Karpas-422 (cell line): Measurements from ENCODE around the gene ADGRF5. TPM values are rescaled to one million over a fixed set of nuclear protein-coding genes. Genes with fewer than 3 reads are reported as not detected.

ENCODE experiments used
- DNase-seq: peaks from one replicate; pipeline ENCODE4 v3.0.0-alpha.2; 2015
- H2AFZ ChIP-seq: fragments of 200-600 bp; sonication (generic); 2 replicates; pipeline ENCODE4 v1.6.1; 2014; ENCODE audit warnings: antibody characterized with exemption, low read length, mixed read lengths
- H3K27ac ChIP-seq: fragments of 200-600 bp; sonication (generic); 2 replicates; pipeline ENCODE4 v1.5.1; 2014; ENCODE audit warnings: mild to moderate bottlenecking, low read length, moderate library complexity
- H3K27me3 ChIP-seq: fragments of 200-600 bp; sonication (generic); 2 replicates; pipeline ENCODE4 v1.6.1; 2014; ENCODE audit warnings: low read length, mixed read lengths
- H3K36me3 ChIP-seq: fragments of 200-600 bp; sonication (generic); 2 replicates; pipeline ENCODE4 v1.6.1; 2014; ENCODE audit warnings: low read length, mixed read lengths; ENCODE audit not compliant: insufficient read depth
- H3K4me1 ChIP-seq: fragments of 200-600 bp; sonication (generic); 2 replicates; pipeline ENCODE4 v1.6.1; 2014; ENCODE audit warnings: mild to moderate bottlenecking, low read length, mixed read lengths
- H3K4me2 ChIP-seq: fragments of 200-600 bp; sonication (generic); 2 replicates; pipeline ENCODE4 v1.6.1; 2014; ENCODE audit warnings: low read length, low read depth, mild to moderate bottlenecking; ENCODE audit not compliant: poor library complexity, severe bottlenecking
- H3K4me3 ChIP-seq: fragments of 200-600 bp; sonication (generic); 2 replicates; pipeline ENCODE4 v1.5.1; 2014; ENCODE audit warnings: mild to moderate bottlenecking, antibody characterized with exemption, low read length, mixed read lengths
- H3K79me2 ChIP-seq: fragments of 200-600 bp; sonication (generic); 2 replicates; pipeline ENCODE4 v1.6.1; 2014; ENCODE audit warnings: mild to moderate bottlenecking, low read length, mixed read lengths
- H3K9ac ChIP-seq: fragments of 200-600 bp; sonication (generic); 2 replicates; pipeline ENCODE4 v1.6.0; 2014; ENCODE audit warnings: low read length
- H3K9me2 ChIP-seq: fragments of 200-600 bp; sonication (generic), shearing (Covaris generic); replicated peaks from 2 replicates; pipeline ENCODE4 v1.6.0; 2014; ENCODE audit warnings: mild to moderate bottlenecking, low read length, moderate library complexity; ENCODE audit not compliant: insufficient read depth
- H3K9me3 ChIP-seq: fragments of 300-700, 200-600 bp; sonication (generic); 2 replicates; pipeline ENCODE4 v1.6.1; 2014; ENCODE audit warnings: low read length, mixed read lengths
- H4K20me1 ChIP-seq: fragments of 200-600 bp; sonication (generic); 2 replicates; pipeline ENCODE4 v1.6.1; 2014; ENCODE audit warnings: mild to moderate bottlenecking, antibody characterized with exemption, low read length, low read depth; ENCODE audit not compliant: insufficient read depth
- total RNA-seq: library from RNA; depleted of rRNA; stranded (reverse); fragments of >200 nt; shearing (Covaris generic); gene quantifications from 2 replicates; pipeline ENCODE4 v1.2.3, GENCODE V29; 2014; ENCODE audit warnings: low replicate concordance

ADGRF5 gene
- total RNA-seq, 1 experiment from 2014 or later: not detected

DNA sequence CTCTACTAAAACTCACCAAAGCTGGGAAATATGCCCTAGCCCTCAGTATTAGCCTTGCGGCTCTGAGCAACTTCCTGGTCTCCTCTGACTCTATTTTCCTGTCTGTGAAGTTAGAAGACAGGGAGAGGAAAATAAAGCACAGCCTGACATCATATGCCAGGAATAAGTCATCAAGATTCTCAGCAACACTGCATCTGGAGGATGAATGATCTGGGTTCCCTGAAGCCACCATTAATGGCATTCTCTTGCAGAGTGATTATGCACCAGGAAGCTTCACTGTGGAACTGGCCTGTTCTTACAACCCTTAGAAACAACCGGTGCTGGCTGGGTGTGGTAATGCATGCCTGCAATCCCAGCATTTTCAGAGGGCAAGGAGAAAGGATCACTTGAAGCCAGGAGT, 12.4 kb downstream of the ADGRF5 start:
- H4K20me1 ChIP-seq: no peaks in the 10 kb centered on the region

DNA sequence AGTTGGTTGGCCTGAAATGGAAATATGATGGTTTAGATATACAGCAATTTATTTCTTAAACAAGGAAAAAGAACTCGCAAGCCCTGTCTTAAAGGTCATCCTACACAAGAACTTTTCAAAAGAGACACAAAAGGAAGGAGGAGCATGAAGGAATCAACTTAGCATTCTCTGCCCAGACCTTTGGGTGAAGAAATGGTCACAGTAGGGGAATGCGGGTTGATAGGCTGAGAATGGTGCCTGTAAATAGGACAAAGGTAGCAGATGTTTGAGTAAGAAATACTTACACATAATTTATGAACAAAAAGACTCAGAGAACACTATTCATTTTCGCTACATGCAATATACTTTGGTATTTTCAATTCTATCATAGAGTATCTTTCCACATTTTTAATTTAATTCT, 15.0 kb downstream of the ADGRF5 start:
- H3K27ac ChIP-seq: no peak overlapping the region
- H4K20me1 ChIP-seq: no peaks in the 10 kb centered on the region
- no peak overlapping the region for H3K4me2 ChIP-seq
- H3K4me1 ChIP-seq: no peaks in the 10 kb centered on the region
- no peaks in the 10 kb centered on the region for H3K36me3 ChIP-seq
- H3K27me3 ChIP-seq: no peaks in the 10 kb centered on the region
- no peaks in the 10 kb centered on the region for H3K9me3 ChIP-seq
- H2AFZ ChIP-seq: no peak overlapping the region
- H3K79me2 ChIP-seq: no peaks in the 10 kb centered on the region
- H3K9ac ChIP-seq: no peak overlapping the region
- no peak for DNase-seq
- no peaks in the 10 kb centered on the region for H3K9me2 ChIP-seq
- H3K4me3 ChIP-seq: no peak overlapping the region

More for the DNA sequence above, 12.4 kb downstream of the ADGRF5 start:
- Histone ChIP-seq H2AFZ (no peak overlapping the region), H3K4me1 (no peaks in the 10 kb centered on the region), H3K27me3 (no peaks in the 10 kb centered on the region), H3K4me2 (no peak overlapping the region), H3K36me3 (no peaks in the 10 kb centered on the region), H3K9me2 (no peaks in the 10 kb centered on the region), H3K79me2 (no peaks in the 10 kb centered on the region), H3K9ac (no peak overlapping the region), H3K4me3 (no peak overlapping the region), H3K27ac (no peak overlapping the region), H3K9me3 (no peaks in the 10 kb centered on the region)
- DNase-seq: no peak

DNA sequence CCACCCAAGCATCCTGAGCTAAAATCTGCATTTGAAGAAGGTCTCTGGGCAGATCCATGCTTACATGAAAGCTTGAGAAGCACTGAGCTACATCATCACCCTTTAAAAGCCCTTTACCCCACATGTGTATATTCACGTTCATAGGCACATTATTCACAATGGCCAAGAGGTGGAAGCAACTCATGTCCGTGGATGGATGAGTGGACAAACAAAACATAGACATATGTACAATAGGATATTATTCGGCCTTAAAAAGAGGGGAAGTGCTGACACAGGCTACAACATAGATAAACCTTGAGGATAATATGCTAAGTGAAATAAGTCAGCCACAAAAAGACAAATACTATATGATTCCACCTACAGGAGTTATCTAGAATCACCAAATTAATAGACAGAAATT, 17.6 kb downstream of the ADGRF5 start:
- no peak overlapping the region for H3K9ac ChIP-seq
- no peak overlapping the region for H3K4me3 ChIP-seq
- no peak for DNase-seq
- H4K20me1 ChIP-seq: no peaks in the 10 kb centered on the region
- no peak overlapping the region for H3K4me2 ChIP-seq
- H2AFZ ChIP-seq: no peak overlapping the region
- no peak overlapping the region for H3K27ac ChIP-seq
- no peaks in the 10 kb centered on the region for H3K4me1 ChIP-seq
- H3K9me2 ChIP-seq: no peaks in the 10 kb centered on the region
- no peaks in the 10 kb centered on the region for H3K36me3 ChIP-seq
- H3K9me3 ChIP-seq: no peaks in the 10 kb centered on the region
- no peaks in the 10 kb centered on the region for H3K79me2 ChIP-seq
- H3K27me3 ChIP-seq: no peaks in the 10 kb centered on the region

DNA sequence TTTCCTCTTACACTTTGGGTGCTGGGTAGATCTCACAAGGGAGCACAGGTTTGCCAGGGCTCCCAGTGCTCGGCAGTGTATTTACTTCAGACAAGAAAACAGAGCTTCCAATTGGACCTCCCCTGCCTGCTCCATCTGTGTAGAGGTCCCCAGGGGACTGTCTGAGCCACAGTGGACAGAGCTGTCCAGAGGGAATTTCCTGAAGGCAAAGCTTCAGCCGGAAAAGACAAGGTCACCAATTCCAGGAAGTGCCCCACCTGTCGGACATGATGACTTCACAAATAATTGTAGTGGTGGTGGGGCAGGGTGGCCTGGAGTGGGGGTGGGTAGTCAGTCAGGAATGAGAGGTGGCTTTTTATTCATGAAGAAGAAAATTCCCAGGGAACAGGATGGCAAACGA, 18.6 kb downstream of the ADGRF5 start:
- Histone ChIP-seq H3K9me3 (no peaks in the 10 kb centered on the region), H3K4me1 (no peaks in the 10 kb centered on the region), H3K4me3 (no peak overlapping the region), H4K20me1 (no peaks in the 10 kb centered on the region), H3K79me2 (no peaks in the 10 kb centered on the region), H3K27ac (no peak overlapping the region), H3K27me3 (no peaks in the 10 kb centered on the region), H3K9ac (no peak overlapping the region), H3K9me2 (no peaks in the 10 kb centered on the region), H3K36me3 (no peaks in the 10 kb centered on the region), H2AFZ (no peak overlapping the region), H3K4me2 (no peak overlapping the region)
- no peak for DNase-seq

DNA sequence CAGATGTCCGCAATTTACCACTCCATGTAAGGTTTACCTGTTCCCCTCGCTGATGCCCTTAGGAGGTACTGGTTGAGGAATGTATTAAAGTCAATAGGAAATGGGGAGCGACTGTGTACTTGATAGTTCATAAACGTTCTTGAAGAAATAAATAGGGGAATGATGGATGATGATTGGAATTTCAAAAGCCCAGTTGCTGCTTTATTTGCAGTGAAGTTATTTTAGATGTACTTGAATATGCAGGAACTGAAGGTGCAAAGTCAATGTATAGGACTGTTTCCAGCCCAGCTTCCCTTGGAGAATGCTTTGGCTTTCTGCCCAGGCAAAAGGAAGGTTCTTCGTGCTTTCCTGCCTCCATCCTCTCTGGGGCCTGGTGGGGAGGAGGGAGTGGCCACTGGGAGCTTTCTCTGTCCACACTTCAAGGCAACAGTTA, 19.8 kb downstream of the ADGRF5 start:
- H3K27me3 ChIP-seq: no peaks in the 10 kb centered on the region
- H3K79me2 ChIP-seq: no peaks in the 10 kb centered on the region
- no peak overlapping the region for H3K27ac ChIP-seq
- H3K4me2 ChIP-seq: no peak overlapping the region
- H3K4me1 ChIP-seq: no peaks in the 10 kb centered on the region
- DNase-seq: no peak
- no peaks in the 10 kb centered on the region for H3K9me2 ChIP-seq
- no peaks in the 10 kb centered on the region for H4K20me1 ChIP-seq
- no peak overlapping the region for H3K4me3 ChIP-seq
- no peaks in the 10 kb centered on the region for H3K36me3 ChIP-seq
- H2AFZ ChIP-seq: no peak overlapping the region
- H3K9ac ChIP-seq: no peak overlapping the region
- no peaks in the 10 kb centered on the region for H3K9me3 ChIP-seq

DNA sequence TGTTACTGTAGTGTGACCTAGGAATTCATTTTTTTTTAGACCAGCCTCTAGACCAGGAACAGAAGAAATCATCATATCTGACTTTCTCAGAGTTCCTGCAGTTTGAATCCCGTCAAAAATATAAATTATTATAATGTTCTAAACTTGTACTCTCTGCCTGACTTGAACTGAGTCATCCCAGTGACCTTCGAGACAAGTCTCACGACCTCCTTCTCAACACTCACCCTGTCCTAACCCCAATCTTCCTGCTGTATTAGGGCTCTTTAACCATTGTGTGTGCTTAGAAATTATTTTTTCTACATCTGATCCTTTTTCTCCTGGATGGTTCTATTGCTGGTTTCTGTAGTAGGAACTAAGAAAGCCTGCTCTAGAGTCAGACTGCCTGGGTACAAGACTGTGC, 21.5 kb downstream of the ADGRF5 start:
- H3K79me2 ChIP-seq: no peaks in the 10 kb centered on the region
- H4K20me1 ChIP-seq: no peaks in the 10 kb centered on the region
- no peak overlapping the region for H3K4me2 ChIP-seq
- no peaks in the 10 kb centered on the region for H3K27me3 ChIP-seq
- no peak overlapping the region; the same call in 1 of the 2 replicates for H2AFZ ChIP-seq
- H3K4me1 ChIP-seq: no peaks in the 10 kb centered on the region
- no peak overlapping the region for H3K9ac ChIP-seq
- DNase-seq: no peak
- H3K9me3 ChIP-seq: no peaks in the 10 kb centered on the region
- H3K4me3 ChIP-seq: no peak overlapping the region
- no peak overlapping the region for H3K27ac ChIP-seq
- H3K9me2 ChIP-seq: no peaks in the 10 kb centered on the region
- H3K36me3 ChIP-seq: no peaks in the 10 kb centered on the region

DNA sequence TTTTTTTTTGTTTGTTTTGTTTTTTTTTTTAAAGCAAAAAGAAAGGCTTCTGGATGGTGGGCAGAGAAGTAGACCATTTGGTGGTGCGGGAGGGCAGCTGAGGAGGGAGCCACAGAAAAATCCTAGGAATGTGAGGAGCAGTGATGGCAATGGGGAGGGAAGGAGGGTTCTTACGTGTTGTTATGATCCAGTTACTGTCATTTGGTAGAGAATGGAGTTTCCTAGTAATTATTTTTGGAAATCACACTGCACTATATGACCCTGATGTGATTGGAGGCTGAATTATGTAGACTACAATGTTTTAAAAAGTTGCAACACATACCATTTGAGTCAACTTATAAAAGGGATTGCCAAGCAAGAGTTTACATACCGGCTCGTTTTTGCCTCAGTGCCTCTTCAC, 22.1 kb downstream of the ADGRF5 start:
- Histone ChIP-seq H3K9me3 (no peaks in the 10 kb centered on the region), H2AFZ (no peak overlapping the region), H4K20me1 (no peaks in the 10 kb centered on the region), H3K9me2 (no peaks in the 10 kb centered on the region), H3K27ac (no peak overlapping the region), H3K4me3 (no peak overlapping the region), H3K27me3 (no peaks in the 10 kb centered on the region), H3K4me1 (no peaks in the 10 kb centered on the region), H3K9ac (no peak overlapping the region), H3K79me2 (no peaks in the 10 kb centered on the region), H3K4me2 (no peak overlapping the region), H3K36me3 (no peaks in the 10 kb centered on the region)
- no peak for DNase-seq

DNA sequence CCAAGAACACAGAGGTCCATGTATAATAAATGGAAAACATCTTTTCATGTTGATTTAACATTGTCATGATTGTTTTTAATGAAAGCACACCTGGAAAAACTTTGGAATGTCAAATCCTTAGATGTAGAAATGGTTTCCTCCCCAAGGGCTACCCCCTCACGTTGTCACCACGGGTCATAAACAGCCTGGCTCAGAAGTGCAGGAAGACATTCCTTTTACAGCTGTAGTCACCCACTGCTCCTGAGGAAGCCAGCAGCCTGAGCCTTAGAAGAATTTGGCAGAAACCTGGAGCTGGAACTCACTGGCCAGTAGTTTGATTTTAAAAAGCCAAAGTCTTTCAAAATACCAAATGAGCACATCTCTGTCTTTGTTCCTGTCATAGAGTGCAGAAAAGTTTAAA, 23.7 kb downstream of the ADGRF5 start:
- Histone ChIP-seq H3K9me3 (no peaks in the 10 kb centered on the region), H4K20me1 (no peaks in the 10 kb centered on the region), H3K27ac (no peak overlapping the region), H3K9ac (no peak overlapping the region), H3K4me1 (no peaks in the 10 kb centered on the region), H3K79me2 (no peaks in the 10 kb centered on the region), H3K9me2 (no peaks in the 10 kb centered on the region), H2AFZ (no peak overlapping the region), H3K4me3 (no peak overlapping the region), H3K36me3 (no peaks in the 10 kb centered on the region), H3K27me3 (no peaks in the 10 kb centered on the region), H3K4me2 (no peak overlapping the region)
- DNase-seq: no peak

DNA sequence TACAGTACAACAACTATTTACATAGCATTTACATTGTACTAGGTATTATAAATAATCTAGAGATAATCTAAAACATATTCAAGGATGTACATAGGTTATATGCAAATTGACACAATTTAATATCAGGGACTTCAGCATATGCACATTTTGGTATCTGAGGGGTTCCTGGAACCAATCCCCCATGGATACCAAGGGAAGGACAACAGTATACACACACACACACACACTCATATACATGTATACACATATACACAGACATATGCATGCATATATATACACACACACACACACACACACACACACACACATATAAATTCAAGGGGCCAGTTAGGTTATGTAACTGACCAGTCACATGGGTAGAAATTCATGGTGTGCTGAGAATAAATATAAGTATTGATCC, 24.9 kb downstream of the ADGRF5 start:
- H3K4me3 ChIP-seq: no peak overlapping the region
- H3K9ac ChIP-seq: no peak overlapping the region
- no peaks in the 10 kb centered on the region for H3K9me3 ChIP-seq
- H3K4me2 ChIP-seq: no peak overlapping the region
- no peak overlapping the region for H2AFZ ChIP-seq
- no peaks in the 10 kb centered on the region for H3K27me3 ChIP-seq
- H3K36me3 ChIP-seq: no peaks in the 10 kb centered on the region
- no peak overlapping the region for H3K27ac ChIP-seq
- no peaks in the 10 kb centered on the region for H4K20me1 ChIP-seq
- H3K79me2 ChIP-seq: no peaks in the 10 kb centered on the region
- no peaks in the 10 kb centered on the region for H3K4me1 ChIP-seq
- DNase-seq: no peak
- H3K9me2 ChIP-seq: no peaks in the 10 kb centered on the region
